GM12878 (cell line): ENCODE measurements around the gene PLAC1. TPM values are rescaled to one million over a fixed set of nuclear protein-coding genes. Genes with fewer than 3 reads are reported as not detected.

Experiments
- ATAC-seq: fragments of 200-7000 bp; cut with Tn5 transposase; 3 replicates; pipeline ENCODE4 v1.9.1; 2020; ENCODE audit warnings: mild to moderate bottlenecking, moderate library complexity
- BruUV-seq: library from RNA; stranded (reverse); fragments of 400-500 nt; replicated peaks from 2 replicates; lab custom pipeline; 2021; lab: Mats Ljungman, UMichigan
- CTCF ChIA-PET: fragments of 300-600 bp; sonication (Branson Sonifier 250); formaldehyde crosslinking; extraction: SDS; loops from one replicate; lab custom pipeline; 2021; ENCODE audit warnings: inconsistent platforms; lab: Yijun Ruan, JAX
- POLR2A ChIA-PET: fragments of 350-600 bp; formaldehyde crosslinking; extraction: SDS; loops from one replicate; lab custom pipeline; 2021; ENCODE audit warnings: inconsistent platforms; lab: Charles Lee
- RAD21 ChIA-PET: fragments of 300-600 bp; sonication (Branson Sonifier 250); formaldehyde crosslinking; loops from one replicate; lab custom pipeline; 2023; ENCODE audit warnings: antibody characterized with exemption; ENCODE audit not compliant: unreplicated experiment; lab: Charles Lee
- SMC1A ChIA-PET: fragments of 300-600 bp; sonication (Branson Sonifier 250); formaldehyde crosslinking; loops from one replicate; lab custom pipeline; 2023; ENCODE audit not compliant: unreplicated experiment, uncharacterized antibody; lab: Charles Lee
- DNase-seq: peaks from one replicate; pipeline ENCODE4 v3.0.0-alpha.2; 2011; ENCODE audit warnings: low read depth, low spot score
- FAIRE-seq: peaks from 3 replicates; lab custom pipeline; 2011; peaks lifted over from hg19 to GRCh38; lab: Jason Lieb, UNC
- H2AFZ ChIP-seq: 2 replicates; pipeline ENCODE4 v1.6.0; 2011; ENCODE audit warnings: low read depth, low read length, control low read depth; ENCODE audit not compliant: control insufficient read depth
- H3K27ac ChIP-seq: 2 replicates; pipeline ENCODE4 v1.5.1; 2011; ENCODE audit warnings: control low read depth; ENCODE audit not compliant: control insufficient read depth, insufficient read depth
- H3K27me3 ChIP-seq, 2 experiments: replicated peaks in 1 of 2; 2 replicates each; pipeline versions ENCODE4 v1.6.0 to v1.6.1; 2011; ENCODE audit warnings: low read length in 1 of 2; ENCODE audit not compliant: control insufficient read depth in 2 of 2, insufficient read depth in 2 of 2
- H3K36me3 ChIP-seq, 2 experiments: 2 replicates each; pipeline ENCODE4 v1.5.1; 2011; ENCODE audit warnings: low read length in 1 of 2; ENCODE audit not compliant: control insufficient read depth in 2 of 2, insufficient read depth in 2 of 2
- H3K4me1 ChIP-seq: 2 replicates; pipeline ENCODE4 v1.6.1; 2011; ENCODE audit warnings: mild to moderate bottlenecking, low read length, moderate library complexity, mixed read lengths; ENCODE audit not compliant: control insufficient read depth, insufficient read depth
- H3K4me2 ChIP-seq: 2 replicates; pipeline ENCODE4 v1.6.0; 2011; ENCODE audit warnings: control low read depth; ENCODE audit not compliant: control insufficient read depth, insufficient read depth
- H3K4me3 ChIP-seq: fragments of 200-600 bp; sonication (generic); 2 replicates; pipeline ENCODE4 v1.5.1; 2016
- H3K79me2 ChIP-seq: 2 replicates; pipeline ENCODE4 v1.6.0; 2011; ENCODE audit warnings: low read length; ENCODE audit not compliant: control insufficient read depth, insufficient read depth
- H3K9ac ChIP-seq: 2 replicates; pipeline ENCODE4 v1.8.0; 2011; ENCODE audit warnings: low read length, control low read depth, mixed read lengths; ENCODE audit not compliant: control insufficient read depth, insufficient read depth
- H3K9me3 ChIP-seq: replicated peaks from 3 replicates; pipeline ENCODE4 v1.5.1; 2011; ENCODE audit warnings: mild to moderate bottlenecking, low read length; ENCODE audit not compliant: control insufficient read depth, insufficient read depth
- H4K20me1 ChIP-seq: 2 replicates; pipeline ENCODE4 v1.6.0; 2011; ENCODE audit not compliant: control insufficient read depth, insufficient read depth
- BCL11A ChIP-seq: IDR thresholded peaks from 2 replicates; pipeline ENCODE4 v1.6.1; 2011; ENCODE audit warnings: low read depth, low read length
- BMI1 ChIP-seq: fragments of 450-650 bp; IDR thresholded peaks from 2 replicates; pipeline ENCODE4 v1.6.1; 2016; ENCODE audit warnings: mild to moderate bottlenecking, moderate library complexity, borderline replicate concordance
- BRCA1 ChIP-seq: IDR thresholded peaks from 2 replicates; pipeline ENCODE4 v1.6.1; 2011; ENCODE audit warnings: low read depth, low read length, improper control_type of control experiment
- CHD2 ChIP-seq: IDR thresholded peaks from 2 replicates; pipeline ENCODE4 v1.6.1; 2011; ENCODE audit warnings: low read depth, low read length, improper control_type of control experiment, borderline replicate concordance
- NFYA ChIP-seq: IDR thresholded peaks from 2 replicates; pipeline ENCODE4 v1.6.1; 2011; ENCODE audit warnings: low read depth, mild to moderate bottlenecking, low read length, improper control_type of control experiment, borderline replicate concordance
- NFYB ChIP-seq: IDR thresholded peaks from 2 replicates; pipeline ENCODE4 v1.6.1; 2011; ENCODE audit warnings: low read depth, mild to moderate bottlenecking, low read length, improper control_type of control experiment, moderate library complexity; ENCODE audit not compliant: insufficient read depth
- SP1 ChIP-seq: IDR thresholded peaks from one replicate; pipeline ENCODE4 v1.6.1; 2011; ENCODE audit warnings: low read depth, low read length
- SRF ChIP-seq, 2 experiments: IDR thresholded peaks; 2 replicates each; pipeline ENCODE4 v1.6.1; 2011; ENCODE audit warnings: low read depth in 2 of 2, low read length in 2 of 2, mild to moderate bottlenecking in 1 of 2, moderate library complexity in 1 of 2
- TCF3 ChIP-seq: IDR thresholded peaks from 2 replicates; pipeline ENCODE4 v1.6.1; 2012; ENCODE audit warnings: low read depth, mild to moderate bottlenecking, low read length, borderline replicate concordance; ENCODE audit not compliant: insufficient read depth
- YY1 ChIP-seq: IDR thresholded peaks from 2 replicates; pipeline ENCODE4 v1.6.1; 2011; ENCODE audit warnings: low read depth, mild to moderate bottlenecking, low read length
- ZBTB11 ChIP-seq: fragments of 450-650 bp; formaldehyde crosslinking; IDR thresholded peaks from 2 replicates; pipeline ENCODE4 v1.5.0; 2022; ENCODE audit warnings: mild to moderate bottlenecking, missing genetic modification characterization
- ZNF207 ChIP-seq: fragments of 450-650 bp; IDR thresholded peaks from 2 replicates; pipeline ENCODE4 v1.6.1; 2014; ENCODE audit warnings: antibody characterized with exemption, mild to moderate bottlenecking, borderline replicate concordance
- ZNF274 ChIP-seq: IDR thresholded peaks from one replicate; pipeline ENCODE4 v1.8.0; 2011; ENCODE audit not compliant: insufficient read length, insufficient read depth
- WGBS: methylation state at CpG from one replicate; pipeline ENCODE4 v1.1.6; 2016; ENCODE audit warnings: low lambda C conversion rate; ENCODE audit not compliant: insufficient replicate concordance, insufficient coverage; ENCODE audit errors: missing lambda C conversion rate; 5-methylcytosine and 5-hydroxymethylcytosine counted together
- in situ Hi-C: fragments of 300-500 bp; cut with MboI; formaldehyde crosslinking; loops from 9 replicates; pipeline ENCODE4 v1.14.3; 2018; ENCODE audit warnings: mixed read lengths
- intact Hi-C: fragments of 100-400 bp; cut with micrococcal nuclease; formaldehyde crosslinking; loops from one replicate; pipeline ENCODE4 v1.14.2; 2022; ENCODE audit not compliant: unreplicated experiment
- polyA plus RNA-seq, 11 experiments: library from polyadenylated mRNA; depleted of rRNA in 4 of 11; unstranded in 6 of 11; stranded (reverse) in 5 of 11; fragments of >200 nt; fragmentation: Nextera tagmentation in 4 of 11; fragmentation: Illumina TruSeq in 1 of 11; extraction: Ambion mirVana in 4 of 11; extraction: Trizol in 1 of 11; gene quantifications; 1 replicate in 1 of 11; 2 replicates in 10 of 11; pipeline versions ENCODE4 v1.2.1 to v1.2.3, GENCODE V29; 2011 to 2016; ENCODE audit warnings: inconsistent platforms in 2 of 11, missing spikeins in 2 of 11, low read depth in 1 of 11
- total RNA-seq, 4 experiments: library from RNA; depleted of rRNA in 3 of 4; stranded (reverse); fragments of >200 nt in 3 of 4; fragmentation: Illumina TruSeq in 1 of 4; extraction: Trizol in 1 of 4; gene quantifications; 2 replicates each; pipeline versions ENCODE4 v1.2.1 to v1.2.3, GENCODE V29; 2013 to 2021
- TF ChIP-seq, protein P1 (sequence below): IDR thresholded peaks from 2 replicates; pipeline ENCODE4 v1.6.1; 2012; ENCODE audit warnings: low read depth, low read length, improper control_type of control experiment
- TF ChIP-seq, protein P2 (sequence below): IDR thresholded peaks from 2 replicates; pipeline ENCODE4 v1.6.1; 2012; ENCODE audit warnings: low read length, inconsistent platforms
- TF ChIP-seq, protein P3 (sequence below): IDR thresholded peaks from 2 replicates; pipeline ENCODE4 v1.6.1; 2011; ENCODE audit warnings: borderline replicate concordance, low read depth, mild to moderate bottlenecking, moderate library complexity, low read length; ENCODE audit not compliant: insufficient read depth, poor library complexity, severe bottlenecking

Gene PLAC1
- total and polyA plus RNA-seq, 10 of the 15 experiments (the other 5 are each of a cell fraction or from before 2014, with no cell fraction given), result 0.05 to 0.42 (median 0.17) TPM; not detected in 5

- H3K9ac ChIP-seq, result no peak overlapping the region
- no peak for DNase-seq
- TF ChIP-seq ZBTB11 (CRISPR knock-in tag) (no peak), CHD2 (no peak), TCF3 (no peak), BRCA1 (no peak), NFYB (no peak), ZNF207 (no peak), BMI1 (no peak), YY1 (no peak), NFYA (no peak), BCL11A (no peak), SRF (IDR thresholded peaks at IDR 0.05; ENCODE audit: low read depth in 2 of 2, low read length in 2 of 2) (no peak), ZNF274 (no peak), SP1 (no peak)
- TF ChIP-seq, protein P1, sequence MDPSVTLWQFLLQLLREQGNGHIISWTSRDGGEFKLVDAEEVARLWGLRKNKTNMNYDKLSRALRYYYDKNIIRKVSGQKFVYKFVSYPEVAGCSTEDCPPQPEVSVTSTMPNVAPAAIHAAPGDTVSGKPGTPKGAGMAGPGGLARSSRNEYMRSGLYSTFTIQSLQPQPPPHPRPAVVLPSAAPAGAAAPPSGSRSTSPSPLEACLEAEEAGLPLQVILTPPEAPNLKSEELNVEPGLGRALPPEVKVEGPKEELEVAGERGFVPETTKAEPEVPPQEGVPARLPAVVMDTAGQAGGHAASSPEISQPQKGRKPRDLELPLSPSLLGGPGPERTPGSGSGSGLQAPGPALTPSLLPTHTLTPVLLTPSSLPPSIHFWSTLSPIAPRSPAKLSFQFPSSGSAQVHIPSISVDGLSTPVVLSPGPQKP, result no peak
- TF ChIP-seq, protein P2, sequence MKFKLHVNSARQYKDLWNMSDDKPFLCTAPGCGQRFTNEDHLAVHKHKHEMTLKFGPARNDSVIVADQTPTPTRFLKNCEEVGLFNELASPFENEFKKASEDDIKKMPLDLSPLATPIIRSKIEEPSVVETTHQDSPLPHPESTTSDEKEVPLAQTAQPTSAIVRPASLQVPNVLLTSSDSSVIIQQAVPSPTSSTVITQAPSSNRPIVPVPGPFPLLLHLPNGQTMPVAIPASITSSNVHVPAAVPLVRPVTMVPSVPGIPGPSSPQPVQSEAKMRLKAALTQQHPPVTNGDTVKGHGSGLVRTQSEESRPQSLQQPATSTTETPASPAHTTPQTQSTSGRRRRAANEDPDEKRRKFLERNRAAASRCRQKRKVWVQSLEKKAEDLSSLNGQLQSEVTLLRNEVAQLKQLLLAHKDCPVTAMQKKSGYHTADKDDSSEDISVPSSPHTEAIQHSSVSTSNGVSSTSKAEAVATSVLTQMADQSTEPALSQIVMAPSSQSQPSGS, result no peak
- TF ChIP-seq, protein P3, sequence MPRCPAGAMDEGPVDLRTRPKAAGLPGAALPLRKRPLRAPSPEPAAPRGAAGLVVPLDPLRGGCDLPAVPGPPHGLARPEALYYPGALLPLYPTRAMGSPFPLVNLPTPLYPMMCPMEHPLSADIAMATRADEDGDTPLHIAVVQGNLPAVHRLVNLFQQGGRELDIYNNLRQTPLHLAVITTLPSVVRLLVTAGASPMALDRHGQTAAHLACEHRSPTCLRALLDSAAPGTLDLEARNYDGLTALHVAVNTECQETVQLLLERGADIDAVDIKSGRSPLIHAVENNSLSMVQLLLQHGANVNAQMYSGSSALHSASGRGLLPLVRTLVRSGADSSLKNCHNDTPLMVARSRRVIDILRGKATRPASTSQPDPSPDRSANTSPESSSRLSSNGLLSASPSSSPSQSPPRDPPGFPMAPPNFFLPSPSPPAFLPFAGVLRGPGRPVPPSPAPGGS, result no peak
Observed at GRCh38 chrX:134547047-134547679, 111.1 kb downstream of the PLAC1 start.

More at GRCh38 chrX:134547047-134547679, 111.1 kb downstream of the PLAC1 start:
- H2AFZ ChIP-seq, result no peak overlapping the region
- H3K79me2 ChIP-seq, result no peaks in the 10 kb centered on the region
- H3K27me3 ChIP-seq, result peaks cover 2 to 8% of the 10 kb centered on the region in 2 experiments; a peak in 3 of 4 replicates
- FAIRE-seq (no peak), ATAC-seq (no peak)
- CTCF ChIA-PET, result no interaction called here
- in situ Hi-C loops, result no loop called here
- no peaks in the 10 kb centered on the region; the same call in 1 of the 3 replicates for H3K9me3 ChIP-seq
- intact Hi-C loops, result no loop called here
- H3K4me2 ChIP-seq, result no peak overlapping the region
- RAD21 ChIA-PET, result no interaction called here
- H4K20me1 ChIP-seq, result no peaks in the 10 kb centered on the region
- POLR2A ChIA-PET, result no interaction called here
- H3K27ac ChIP-seq, result no peak overlapping the region
- WGBS, result 71% methylated on average over 7 of the region's 7 CpGs
- no peaks in the 10 kb centered on the region for H3K36me3 ChIP-seq
- SMC1A ChIA-PET, result interaction anchor here (0.6 to 1.2 kb wide), 2 partner anchors 106 to 386 kb away, joined by 3 read pairs; no protein-coding TSS in a partner anchor
- H3K4me1 ChIP-seq, result peaks cover 3% of the 10 kb centered on the region; the same call in 1 of the 2 replicates
- no peak overlapping the region for H3K4me3 ChIP-seq
- no TSS peak for BruUV-seq
